Fibroblast of the aortic adventitia (primary cell): Measurements from ENCODE around the gene SPATA31E1. TPM values are rescaled to one million over a fixed set of nuclear protein-coding genes. Genes with fewer than 3 reads are reported as not detected.
"Not testable (repeated sequence)": the region's sequence is repeated elsewhere in the genome, so short reads cannot be mapped to it uniquely, and the experiment has no call there.

ENCODE experiments used
- DNase-seq: peaks from one replicate; pipeline ENCODE4 v3.0.0-alpha.2; 2010; ENCODE audit warnings: low read depth
- H3K4me3 ChIP-seq: 2 replicates; pipeline ENCODE4 v1.5.1; 2011; ENCODE audit warnings: low read depth, mild to moderate bottlenecking, control low read depth, low read length, moderate library complexity
- CTCF ChIP-seq: IDR thresholded peaks from 2 replicates; pipeline ENCODE4 v1.5.1; 2011; ENCODE audit warnings: mild to moderate bottlenecking, low read length, control low read depth, inconsistent platforms; ENCODE audit not compliant: insufficient read depth
- total RNA-seq: library from RNA; depleted of rRNA; stranded (reverse); fragments of >200 nt; gene quantifications from 2 replicates; pipeline ENCODE4 v1.2.3, GENCODE V29; 2012; ENCODE audit warnings: low replicate concordance

The SPATA31E1 gene
- total RNA-seq, 1 donor: not detected

- TF ChIP-seq CTCF: no peak
- H3K4me3 ChIP-seq: no peak overlapping the region
- no peak for DNase-seq
Measured at GRCh38 chr9:87844506-87844905, 38.2 kb upstream of the SPATA31E1 start.

- not testable (repeated sequence) for H3K4me3 ChIP-seq
- DNase-seq: peak; percentile 68
Measured at GRCh38 chr9:87847817-87848216, 34.9 kb upstream of the SPATA31E1 start.

GRCh38 chr9:87849144-87849758 lies 33.4 kb upstream of the SPATA31E1 start:
- no peak for DNase-seq
- TF ChIP-seq CTCF: no peak
- H3K4me3 ChIP-seq: no peak overlapping the region

- TF ChIP-seq CTCF: no peak
- DNase-seq: peak; percentile 89
- no peak overlapping the region for H3K4me3 ChIP-seq
Measured at GRCh38 chr9:87850391-87850790, 32.3 kb upstream of the SPATA31E1 start.

- DNase-seq, H3K4me3 ChIP-seq: not testable (repeated sequence)
Measured at GRCh38 chr9:87851186-87851585, 31.5 kb upstream of the SPATA31E1 start.

- DNase-seq: no peak
- no peak for TF ChIP-seq CTCF
Measured at GRCh38 chr9:87853302-87853701, 29.4 kb upstream of the SPATA31E1 start.

GRCh38 chr9:87853876-87854579 lies 28.6 kb upstream of the SPATA31E1 start:
- no peak for TF ChIP-seq CTCF
- no peak overlapping the region for H3K4me3 ChIP-seq
- DNase-seq: no peak

More at GRCh38 chr9:87853302-87853701, 29.4 kb upstream of the SPATA31E1 start:
- no peak overlapping the region for H3K4me3 ChIP-seq

- no peak for DNase-seq
- TF ChIP-seq CTCF: no peak
- no peak overlapping the region for H3K4me3 ChIP-seq
Measured at GRCh38 chr9:87854580-87854955, 28.1 kb upstream of the SPATA31E1 start.
